T47D (cell line): ENCODE measurements around the gene CPM.
A peak's percentile ranks its signal among the peaks of the same experiment; 100 is the strongest.
"Not testable (repeated sequence)": the region's sequence is repeated elsewhere in the genome, so short reads cannot be mapped to it uniquely, and the experiment has no call there.

Experiments used
- DNase-seq, 2 experiments: peaks; one replicate each; pipeline versions ENCODE4 v3.0.0 to v3.0.0-alpha.2; 2011 to 2012; ENCODE audit warnings: low read depth in 1 of 2, low spot score in 1 of 2
- JUND ChIP-seq: IDR thresholded peaks from 2 replicates; pipeline ENCODE4 v1.6.1; 2012; ENCODE audit warnings: low read depth
- in situ Hi-C: cut with HindIII; loops from 2 replicates; pipeline ENCODE4 v1.10.0; 2016; ENCODE audit warnings: low sequenced_read_pairs, low pct_unique_long_range_greater_than_20kb

CPM gene

DNA sequence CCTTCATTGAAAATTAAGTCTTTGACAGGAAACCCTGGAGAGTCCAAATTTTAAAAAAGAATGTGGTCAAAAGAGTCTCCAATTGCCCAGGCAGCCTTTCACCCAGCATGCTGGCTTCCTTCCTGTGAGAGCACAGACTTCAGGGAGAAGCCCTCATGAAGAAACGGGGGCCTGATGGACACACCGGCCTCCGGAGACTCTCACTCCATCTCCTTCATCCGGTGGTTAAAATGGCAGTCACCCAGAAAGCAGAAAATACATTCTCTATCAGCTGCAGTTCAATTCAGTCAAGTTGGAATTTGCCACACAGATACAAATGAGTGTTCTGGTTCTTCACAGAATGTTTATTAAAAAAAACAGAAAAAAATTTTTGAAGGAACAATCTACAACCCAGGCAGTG, 56.5 kb downstream of the CPM start:
- in situ Hi-C loops = no loop called here
- DNase-seq = no peak
- no peak for TF ChIP-seq JUND

DNA sequence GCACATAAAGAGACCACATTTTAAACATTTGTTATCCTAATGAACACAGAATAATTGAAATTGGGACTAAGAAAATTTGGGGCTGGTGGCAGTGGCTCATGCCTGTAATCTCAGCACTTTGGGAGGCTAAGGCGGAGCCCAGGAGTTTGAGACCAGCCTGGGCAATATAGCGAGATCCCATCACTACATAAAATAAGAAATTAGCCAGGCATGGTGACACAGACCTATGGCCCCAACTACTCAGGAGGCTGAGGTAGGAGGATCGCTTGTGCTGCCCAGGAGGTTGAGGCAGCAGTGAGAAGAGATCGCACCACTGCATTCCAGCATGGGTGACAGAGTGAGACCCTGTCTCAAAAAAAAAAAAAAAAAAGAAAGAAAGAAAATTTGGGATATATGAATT, 59.7 kb downstream of the CPM start:
- no peak for TF ChIP-seq JUND
- DNase-seq = no peak
- in situ Hi-C loops = no loop called here

DNA sequence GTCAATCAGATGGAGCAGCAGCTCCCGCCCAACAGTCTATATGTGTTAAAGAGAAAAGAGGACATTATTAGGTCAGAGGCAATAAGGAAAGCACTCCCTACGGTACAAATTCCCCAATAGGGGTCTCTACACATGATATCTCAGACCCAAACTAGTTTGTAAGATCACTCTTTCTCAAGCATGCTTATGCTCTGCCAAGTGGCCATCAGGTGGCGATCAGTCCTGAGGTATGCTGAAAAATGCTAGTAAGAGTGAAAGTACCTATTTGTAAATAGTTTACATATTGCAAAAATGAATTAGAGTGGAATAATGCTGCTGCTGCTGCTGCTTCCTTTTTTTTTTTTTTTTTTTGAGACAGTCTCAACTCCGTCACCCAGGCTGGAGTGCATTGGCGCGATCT, 61.0 kb downstream of the CPM start:
- peak in 1 of 2 experiments; percentile 70 for DNase-seq
- in situ Hi-C loops = no loop called here
- no peak for TF ChIP-seq JUND

- no peak for DNase-seq
- in situ Hi-C loops = no loop called here
- TF ChIP-seq JUND = no peak
Measured at GRCh38 chr12:68871396-68871795, 61.6 kb downstream of the CPM start.

DNA sequence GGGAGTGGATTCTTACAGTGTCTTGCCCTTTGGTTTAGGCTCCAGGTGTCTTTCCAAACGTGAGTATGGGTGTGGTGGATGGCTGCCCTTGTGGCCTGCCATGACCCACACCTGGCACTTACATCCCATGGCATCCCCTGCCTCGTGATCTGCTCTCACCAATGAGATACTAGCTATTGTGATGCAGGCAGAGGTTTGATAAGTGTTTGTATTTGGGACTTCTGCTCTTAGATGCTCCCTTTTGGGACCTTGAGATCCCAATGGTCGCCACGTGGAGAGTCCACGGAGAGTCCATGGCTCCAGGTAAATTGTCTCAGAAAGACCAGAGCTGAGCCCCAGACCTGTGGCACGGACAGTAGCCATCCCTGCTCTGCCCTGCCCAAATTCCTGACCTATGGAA, 62.5 kb downstream of the CPM start:
- no peak for TF ChIP-seq JUND
- no peak for DNase-seq
- in situ Hi-C loops = no loop called here

GRCh38 chr12:68870011-68870410, 63.0 kb downstream of the CPM start:
- in situ Hi-C loops = no loop called here
- no peak for TF ChIP-seq JUND
- no peak for DNase-seq

DNA sequence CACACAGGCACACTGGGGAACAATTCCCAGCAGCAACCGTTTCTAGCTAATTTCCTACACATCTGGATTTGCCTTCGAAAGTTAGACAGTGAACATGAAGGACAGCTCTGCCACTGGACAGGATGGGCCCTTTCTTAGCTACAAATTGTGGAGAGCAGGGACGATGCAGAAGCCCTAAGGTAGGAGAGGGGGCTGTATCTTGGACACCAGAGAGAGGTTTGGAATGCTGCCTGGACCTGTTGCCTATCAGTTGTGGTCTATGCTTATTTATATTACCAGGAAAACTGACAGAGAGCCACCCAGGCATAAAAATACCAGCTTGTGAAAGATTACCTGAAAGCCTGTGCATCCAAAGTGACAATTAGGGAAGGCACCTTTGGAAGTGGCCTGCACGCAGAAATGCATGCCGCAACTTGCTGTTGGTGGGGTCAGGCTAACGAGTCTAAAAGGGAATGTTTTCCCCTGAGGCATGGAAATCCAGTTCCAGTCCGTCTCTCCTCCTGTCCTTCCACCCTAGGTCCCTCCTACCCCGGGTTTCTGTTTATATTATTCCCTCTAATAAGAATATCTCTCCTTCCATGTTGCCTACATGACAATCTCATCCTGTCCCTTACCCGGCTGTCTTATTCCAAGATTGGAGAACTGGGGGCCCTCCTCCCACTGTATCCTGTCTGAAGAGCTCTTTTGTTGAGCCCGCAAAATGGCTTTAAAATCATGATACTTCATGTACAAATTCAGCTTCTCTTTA, 64.8 kb downstream of the CPM start:
- TF ChIP-seq JUND = no peak
- in situ Hi-C loops = no loop called here
- no peak for DNase-seq

DNA sequence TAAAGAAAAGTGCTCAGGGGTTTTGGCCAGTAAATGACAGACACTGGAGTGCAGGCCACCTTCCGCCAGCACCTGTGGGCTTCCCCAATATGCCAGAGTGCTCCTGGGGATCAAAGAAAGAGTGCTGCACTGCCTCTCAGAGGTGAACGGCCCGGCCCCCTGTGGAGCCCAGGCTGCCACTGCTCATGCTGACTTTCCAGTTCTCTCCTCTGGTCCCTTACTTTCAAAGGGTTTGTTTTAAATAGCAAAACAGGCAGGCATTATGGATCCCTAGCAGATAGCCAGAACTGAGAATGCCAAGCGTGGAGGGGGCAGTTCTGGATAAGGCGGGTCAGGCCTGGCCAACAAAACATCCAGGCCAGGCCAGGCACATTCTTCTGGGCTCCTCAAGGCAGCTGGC, 65.4 kb downstream of the CPM start:
- TF ChIP-seq JUND = no peak
- in situ Hi-C loops = no loop called here
- DNase-seq = no peak

GRCh38 chr12:68866950-68867349, 66.0 kb downstream of the CPM start:
- no peak for DNase-seq
- in situ Hi-C loops = no loop called here
- TF ChIP-seq JUND = no peak

DNA sequence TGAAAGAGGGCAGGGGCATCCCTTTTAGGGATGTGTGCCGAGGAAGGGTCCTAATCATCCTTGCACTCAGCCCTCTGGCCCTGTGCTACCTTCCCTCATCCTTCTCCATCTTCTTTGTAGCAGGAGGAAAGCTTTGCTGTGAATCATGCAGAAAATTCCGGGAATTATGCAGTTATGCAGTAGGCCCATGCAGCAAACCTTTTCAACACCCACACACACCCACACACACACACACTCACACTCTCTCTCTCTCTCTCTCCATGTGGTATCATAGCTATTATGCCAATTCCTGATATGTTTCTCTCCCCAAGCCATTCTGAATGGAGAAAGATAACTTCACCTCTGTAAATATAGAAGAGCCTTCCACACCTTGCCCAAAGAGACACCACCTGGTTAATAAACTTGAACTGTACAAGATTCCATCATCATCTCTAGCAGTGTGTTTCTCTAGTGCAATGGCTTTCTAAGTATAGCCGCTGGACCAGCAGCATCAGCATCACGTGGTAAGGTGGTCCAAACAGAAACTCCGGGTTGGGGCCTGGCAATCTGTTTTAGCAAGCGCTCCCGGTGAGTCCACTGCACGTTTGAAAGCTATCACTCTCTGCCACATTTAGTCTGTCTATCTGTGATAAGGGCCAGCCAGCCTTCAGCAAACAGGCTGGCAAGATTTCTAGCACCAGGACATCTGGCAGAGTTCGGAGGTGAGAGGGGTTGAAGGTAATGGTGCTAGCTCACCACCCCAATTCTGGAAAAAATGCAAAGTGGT, 67.4 kb downstream of the CPM start:
- in situ Hi-C loops = no loop called here
- DNase-seq = no peak
- TF ChIP-seq JUND = no peak

DNA sequence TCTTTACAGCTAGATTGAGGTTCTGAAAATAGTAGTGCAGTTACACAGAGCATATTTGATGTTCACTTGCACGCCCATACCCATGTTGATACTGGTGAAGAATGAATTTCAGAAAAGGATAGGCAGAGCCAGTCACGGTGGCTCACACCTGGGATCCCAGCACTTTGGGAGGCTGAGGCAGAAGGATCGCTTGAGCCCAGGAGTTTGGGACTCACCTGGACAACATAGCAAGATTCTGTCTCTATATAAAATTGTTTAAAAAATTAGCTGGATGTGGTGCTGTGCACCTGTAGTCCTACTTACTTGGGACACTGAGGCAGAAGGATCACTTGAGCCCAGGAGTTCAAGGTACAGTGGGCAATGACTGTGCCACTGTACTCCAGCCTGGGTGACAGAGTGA, 68.4 kb downstream of the CPM start:
- in situ Hi-C loops = no loop called here
- TF ChIP-seq JUND = no peak
- DNase-seq = no peak

DNA sequence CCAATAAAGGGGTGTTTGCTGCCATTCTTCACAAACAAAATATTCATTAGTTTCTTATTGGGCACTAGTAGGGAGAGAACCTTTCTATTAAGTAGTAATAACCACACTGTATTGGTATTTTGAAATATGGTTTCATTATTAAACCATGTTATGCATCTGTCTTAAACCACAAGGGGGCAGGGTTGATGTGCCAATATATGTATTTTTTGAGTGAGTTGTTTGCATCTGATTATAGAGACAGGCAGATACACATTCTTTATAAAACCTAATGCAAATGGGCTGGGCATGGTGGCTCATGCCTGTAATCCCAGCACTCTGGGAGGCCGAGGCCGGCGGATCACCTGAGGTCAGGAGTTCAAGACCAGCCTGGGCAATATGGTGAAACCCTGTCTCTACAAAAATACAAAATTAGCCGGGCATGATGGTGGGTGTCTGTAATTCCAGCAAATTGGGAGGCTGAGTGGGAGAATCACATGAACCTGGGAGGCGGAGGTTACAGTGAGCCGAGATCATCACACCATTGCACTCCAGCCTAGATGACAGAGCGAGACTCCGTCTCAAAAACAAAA, 69.0 kb downstream of the CPM start:
- DNase-seq = peak; percentile 24 to 82
- in situ Hi-C loops = not testable (repeated sequence)

- DNase-seq = no peak
- in situ Hi-C loops = no loop called here
- no peak for TF ChIP-seq JUND
Measured at GRCh38 chr12:68863109-68863770, 69.7 kb downstream of the CPM start.
